Measurements from ENCODE around the gene SDK1.

Gene SDK1

DNA sequence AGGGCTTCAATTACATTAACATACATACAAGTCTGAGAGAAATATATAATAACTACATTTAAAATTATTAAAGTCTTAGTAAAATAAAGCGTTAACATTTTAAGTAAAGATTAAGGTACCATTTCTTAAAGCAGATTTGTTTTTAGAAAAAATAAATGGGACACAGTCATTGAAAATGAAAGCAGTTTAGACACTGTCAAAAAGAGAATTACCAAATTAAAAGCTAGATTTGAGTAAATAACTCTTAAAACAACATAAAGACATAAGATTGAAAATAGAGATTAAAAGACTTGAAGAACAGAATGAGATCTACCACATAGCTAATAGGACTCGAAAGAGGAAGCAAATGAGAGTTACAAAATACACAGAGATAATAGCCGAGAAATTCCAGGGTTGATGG, 818.8 kb downstream of the SDK1 start:
- no peaks in the 10 kb centered on the region for H3K27me3 ChIP-seq (replicated peaks; ENCODE audit: control insufficient read depth, insufficient read depth, low read length, poor library complexity, severe bottlenecking)
- no peaks in the 10 kb centered on the region for H3K36me3 ChIP-seq (ENCODE audit: control insufficient read depth, insufficient read depth, low read length)
- no peaks in the 10 kb centered on the region for H3K9me3 ChIP-seq (ENCODE audit: control insufficient read depth, low read length)
- H3K27ac ChIP-seq (ENCODE audit: insufficient read depth, low read length, poor library complexity, severe bottlenecking) = no peak overlapping the region
- no peaks in the 10 kb centered on the region for H3K4me1 ChIP-seq (ENCODE audit: control insufficient read depth, insufficient read depth, low read length, poor library complexity, severe bottlenecking)
- no peak overlapping the region for H3K4me3 ChIP-seq (ENCODE audit: insufficient read depth, low read depth, low read length, poor library complexity, severe bottlenecking)
- no peak for DNase-seq

DNA sequence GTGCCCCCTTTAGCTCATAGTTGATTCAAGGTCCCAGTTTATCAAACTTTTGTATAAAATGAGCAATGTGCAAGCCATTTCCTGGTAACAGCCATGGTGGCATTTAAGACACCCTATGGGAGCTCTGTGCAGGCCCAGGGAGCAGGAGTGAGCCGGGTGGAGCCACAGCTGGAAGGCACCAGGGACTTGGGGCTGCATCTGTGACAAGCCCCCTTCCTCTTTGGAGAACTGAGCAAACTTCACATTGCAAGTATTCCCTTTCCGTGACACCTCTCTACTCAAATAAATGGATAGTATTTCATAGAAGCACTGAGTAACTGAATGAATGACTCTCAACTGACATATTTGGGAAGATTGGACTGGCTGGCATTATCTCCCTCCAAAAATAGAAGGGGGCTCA, 822.3 kb downstream of the SDK1 start:
- H3K36me3 ChIP-seq (ENCODE audit: control insufficient read depth, insufficient read depth, low read length) = no peaks in the 10 kb centered on the region
- H3K9me3 ChIP-seq (ENCODE audit: control insufficient read depth, low read length) = no peaks in the 10 kb centered on the region
- no peak overlapping the region for H3K27ac ChIP-seq (ENCODE audit: insufficient read depth, low read length, poor library complexity, severe bottlenecking)
- H3K4me3 ChIP-seq (ENCODE audit: insufficient read depth, low read depth, low read length, poor library complexity, severe bottlenecking) = no peak overlapping the region
- DNase-seq = no peak
- no peaks in the 10 kb centered on the region for H3K4me1 ChIP-seq (ENCODE audit: control insufficient read depth, insufficient read depth, low read length, poor library complexity, severe bottlenecking)
- no peaks in the 10 kb centered on the region for H3K27me3 ChIP-seq (replicated peaks; ENCODE audit: control insufficient read depth, insufficient read depth, low read length, poor library complexity, severe bottlenecking)

GRCh38 chr7:4123823-4124222, 822.8 kb downstream of the SDK1 start:
- Histone ChIP-seq H3K9me3 (ENCODE audit: control insufficient read depth, low read length) (no peaks in the 10 kb centered on the region), H3K4me1 (ENCODE audit: control insufficient read depth, insufficient read depth, low read length, poor library complexity, severe bottlenecking) (no peaks in the 10 kb centered on the region), H3K36me3 (ENCODE audit: control insufficient read depth, insufficient read depth, low read length) (no peaks in the 10 kb centered on the region), H3K4me3 (ENCODE audit: insufficient read depth, low read depth, low read length, poor library complexity, severe bottlenecking) (no peak overlapping the region), H3K27ac (ENCODE audit: insufficient read depth, low read length, poor library complexity, severe bottlenecking) (no peak overlapping the region), H3K27me3 (replicated peaks; ENCODE audit: control insufficient read depth, insufficient read depth, low read length, poor library complexity, severe bottlenecking) (no peaks in the 10 kb centered on the region)
- DNase-seq = no peak

GRCh38 chr7:4124556-4125477, 823.8 kb downstream of the SDK1 start:
- H3K27me3 ChIP-seq (replicated peaks; ENCODE audit: control insufficient read depth, insufficient read depth, low read length, poor library complexity, severe bottlenecking) = no peaks in the 10 kb centered on the region
- H3K9me3 ChIP-seq (ENCODE audit: control insufficient read depth, low read length) = no peaks in the 10 kb centered on the region

DNA sequence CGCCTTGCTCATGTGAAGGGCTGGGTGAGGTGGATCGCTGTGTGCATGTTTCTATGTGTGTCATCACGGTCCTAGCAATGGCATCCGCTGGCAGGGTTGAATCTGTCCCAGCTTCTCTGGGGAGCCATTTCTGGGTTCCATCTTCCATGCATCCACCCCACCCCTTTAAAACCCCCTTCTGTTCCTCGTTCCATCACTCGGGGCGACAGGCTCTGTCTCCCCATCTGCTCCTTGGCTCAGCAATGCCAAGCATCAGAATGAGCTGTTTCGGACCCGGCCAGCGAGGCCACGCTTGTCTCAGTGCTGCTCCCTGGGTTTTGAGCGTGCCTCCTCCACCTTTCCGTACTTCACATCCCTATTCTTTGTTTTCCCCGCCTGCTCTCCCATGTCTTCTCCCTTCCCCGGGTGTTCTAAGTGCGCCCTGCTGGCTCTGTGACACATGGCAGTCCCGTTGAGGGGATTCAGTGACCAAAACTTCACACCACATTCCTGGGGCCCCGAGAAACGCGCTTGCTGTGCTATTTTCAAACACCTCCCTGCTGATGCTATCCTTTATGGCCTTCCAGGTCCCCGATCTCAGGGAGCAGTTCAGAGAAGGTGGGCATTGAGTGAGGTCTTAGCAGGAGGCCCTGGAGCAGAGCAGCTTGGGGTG, 827.0 kb downstream of the SDK1 start:
- Histone ChIP-seq H3K36me3 (ENCODE audit: control insufficient read depth, insufficient read depth, low read length) (no peaks in the 10 kb centered on the region), H3K27ac (ENCODE audit: insufficient read depth, low read length, poor library complexity, severe bottlenecking) (no peak overlapping the region), H3K27me3 (replicated peaks; ENCODE audit: control insufficient read depth, insufficient read depth, low read length, poor library complexity, severe bottlenecking) (no peaks in the 10 kb centered on the region), H3K9me3 (ENCODE audit: control insufficient read depth, low read length) (no peaks in the 10 kb centered on the region), H3K4me1 (ENCODE audit: control insufficient read depth, insufficient read depth, low read length, poor library complexity, severe bottlenecking) (no peaks in the 10 kb centered on the region), H3K4me3 (ENCODE audit: insufficient read depth, low read depth, low read length, poor library complexity, severe bottlenecking) (no peak overlapping the region)
- DNase-seq = no peak

More at GRCh38 chr7:4124556-4125477, 823.8 kb downstream of the SDK1 start:
- Histone ChIP-seq H3K27ac (ENCODE audit: insufficient read depth, low read length, poor library complexity, severe bottlenecking) (no peak overlapping the region), H3K4me3 (ENCODE audit: insufficient read depth, low read depth, low read length, poor library complexity, severe bottlenecking) (no peak overlapping the region), H3K4me1 (ENCODE audit: control insufficient read depth, insufficient read depth, low read length, poor library complexity, severe bottlenecking) (no peaks in the 10 kb centered on the region), H3K36me3 (ENCODE audit: control insufficient read depth, insufficient read depth, low read length) (no peaks in the 10 kb centered on the region)
- no peak for DNase-seq

GRCh38 chr7:4129481-4130122, 828.5 kb downstream of the SDK1 start:
- no peak for DNase-seq
- H3K4me1 ChIP-seq (ENCODE audit: control insufficient read depth, insufficient read depth, low read length, poor library complexity, severe bottlenecking) = no peaks in the 10 kb centered on the region
- H3K27me3 ChIP-seq (replicated peaks; ENCODE audit: control insufficient read depth, insufficient read depth, low read length, poor library complexity, severe bottlenecking) = no peaks in the 10 kb centered on the region
- no peak overlapping the region for H3K27ac ChIP-seq (ENCODE audit: insufficient read depth, low read length, poor library complexity, severe bottlenecking)
- no peaks in the 10 kb centered on the region for H3K36me3 ChIP-seq (ENCODE audit: control insufficient read depth, insufficient read depth, low read length)
- no peaks in the 10 kb centered on the region for H3K9me3 ChIP-seq (ENCODE audit: control insufficient read depth, low read length)
- H3K4me3 ChIP-seq (ENCODE audit: insufficient read depth, low read depth, low read length, poor library complexity, severe bottlenecking) = no peak overlapping the region

DNA sequence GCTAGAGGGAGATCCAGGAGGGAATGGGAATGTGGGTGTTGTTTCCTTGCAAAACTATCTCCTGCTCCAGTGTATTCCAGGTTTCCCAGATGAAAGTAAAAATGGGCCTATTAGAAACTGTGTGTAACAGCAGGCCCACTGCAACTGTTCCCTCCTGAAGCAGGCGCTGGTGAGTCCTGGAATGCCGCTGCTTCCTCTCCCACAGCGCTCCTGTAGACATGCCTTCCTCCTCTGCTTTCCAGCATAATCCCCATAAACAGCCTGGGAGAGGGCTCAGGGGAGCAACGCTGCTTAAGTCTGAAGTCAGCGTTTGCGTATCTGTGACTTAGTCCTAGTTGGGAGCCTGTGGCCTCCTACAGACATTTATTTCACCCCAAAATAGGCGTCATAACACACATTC, 830.0 kb downstream of the SDK1 start:
- H3K9me3 ChIP-seq (ENCODE audit: control insufficient read depth, low read length) = no peaks in the 10 kb centered on the region
- H3K4me1 ChIP-seq (ENCODE audit: control insufficient read depth, insufficient read depth, low read length, poor library complexity, severe bottlenecking) = no peaks in the 10 kb centered on the region
- DNase-seq = no peak
- H3K27me3 ChIP-seq (replicated peaks; ENCODE audit: control insufficient read depth, insufficient read depth, low read length, poor library complexity, severe bottlenecking) = no peaks in the 10 kb centered on the region
- no peak overlapping the region for H3K27ac ChIP-seq (ENCODE audit: insufficient read depth, low read length, poor library complexity, severe bottlenecking)
- no peak overlapping the region for H3K4me3 ChIP-seq (ENCODE audit: insufficient read depth, low read depth, low read length, poor library complexity, severe bottlenecking)
- H3K36me3 ChIP-seq (ENCODE audit: control insufficient read depth, insufficient read depth, low read length) = no peaks in the 10 kb centered on the region

DNA sequence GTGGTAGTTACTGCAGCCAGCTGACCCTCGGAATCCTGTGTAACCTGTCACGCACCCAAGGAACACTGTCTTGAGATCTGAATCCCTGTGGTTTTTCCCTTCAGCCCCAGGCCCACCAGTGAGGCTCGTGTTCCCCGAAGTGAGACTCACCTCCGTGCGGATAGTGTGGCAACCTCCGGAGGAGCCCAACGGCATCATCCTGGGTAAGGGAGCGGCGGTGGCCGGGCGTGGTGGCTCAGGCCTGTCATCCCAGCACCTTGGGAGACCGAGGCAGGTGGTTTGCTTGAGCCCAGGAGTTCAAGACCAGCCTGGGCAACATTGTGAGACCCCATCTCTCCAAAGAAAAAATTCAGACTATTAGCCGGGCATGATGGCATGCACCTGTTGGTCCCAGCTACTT, 831.2 kb downstream of the SDK1 start:
- Histone ChIP-seq H3K4me3 (ENCODE audit: insufficient read depth, low read depth, low read length, poor library complexity, severe bottlenecking) (no peak overlapping the region), H3K27ac (ENCODE audit: insufficient read depth, low read length, poor library complexity, severe bottlenecking) (no peak overlapping the region), H3K9me3 (ENCODE audit: control insufficient read depth, low read length) (no peaks in the 10 kb centered on the region), H3K27me3 (replicated peaks; ENCODE audit: control insufficient read depth, insufficient read depth, low read length, poor library complexity, severe bottlenecking) (no peaks in the 10 kb centered on the region), H3K4me1 (ENCODE audit: control insufficient read depth, insufficient read depth, low read length, poor library complexity, severe bottlenecking) (no peaks in the 10 kb centered on the region), H3K36me3 (ENCODE audit: control insufficient read depth, insufficient read depth, low read length) (no peaks in the 10 kb centered on the region)
- no peak for DNase-seq

DNA sequence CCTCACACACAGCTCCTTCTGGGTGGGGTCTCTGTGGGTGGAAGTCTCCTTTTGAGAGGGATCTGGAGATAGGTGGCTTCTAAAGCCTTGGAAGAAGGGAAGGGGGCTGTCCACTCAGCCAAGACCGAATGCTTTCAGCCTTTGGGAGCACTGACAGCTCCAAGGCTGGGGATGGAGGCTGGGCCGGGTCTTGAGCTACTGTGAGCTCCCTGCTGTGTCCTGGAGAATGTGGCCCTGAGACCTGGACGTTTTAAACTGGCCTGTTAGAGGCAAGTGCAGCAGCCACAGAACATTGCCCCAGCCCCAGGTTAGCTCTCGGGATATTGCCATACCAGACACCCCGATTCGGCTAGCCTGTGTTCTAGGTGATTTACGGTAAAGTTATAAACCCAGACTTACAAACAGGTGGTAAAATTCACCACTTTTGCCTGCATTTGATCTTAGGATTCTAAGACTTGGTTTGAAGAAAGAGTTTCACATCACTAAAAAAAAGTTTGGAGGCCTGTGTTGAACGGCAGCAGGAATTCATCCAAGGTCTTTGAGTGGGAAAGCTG, 832.5 kb downstream of the SDK1 start:
- no peaks in the 10 kb centered on the region for H3K9me3 ChIP-seq (ENCODE audit: control insufficient read depth, low read length)

GRCh38 chr7:4134204-4134603, 833.2 kb downstream of the SDK1 start:
- Histone ChIP-seq H3K4me1 (ENCODE audit: control insufficient read depth, insufficient read depth, low read length, poor library complexity, severe bottlenecking) (no peaks in the 10 kb centered on the region), H3K4me3 (ENCODE audit: insufficient read depth, low read depth, low read length, poor library complexity, severe bottlenecking) (no peak overlapping the region), H3K27ac (ENCODE audit: insufficient read depth, low read length, poor library complexity, severe bottlenecking) (no peak overlapping the region), H3K27me3 (replicated peaks; ENCODE audit: control insufficient read depth, insufficient read depth, low read length, poor library complexity, severe bottlenecking) (no peaks in the 10 kb centered on the region), H3K9me3 (ENCODE audit: control insufficient read depth, low read length) (no peaks in the 10 kb centered on the region), H3K36me3 (ENCODE audit: control insufficient read depth, insufficient read depth, low read length) (no peaks in the 10 kb centered on the region)
- no peak for DNase-seq

More for the DNA sequence above, 832.5 kb downstream of the SDK1 start:
- DNase-seq = no peak
- Histone ChIP-seq H3K4me3 (ENCODE audit: insufficient read depth, low read depth, low read length, poor library complexity, severe bottlenecking) (no peak overlapping the region), H3K27me3 (replicated peaks; ENCODE audit: control insufficient read depth, insufficient read depth, low read length, poor library complexity, severe bottlenecking) (no peaks in the 10 kb centered on the region), H3K4me1 (ENCODE audit: control insufficient read depth, insufficient read depth, low read length, poor library complexity, severe bottlenecking) (no peaks in the 10 kb centered on the region), H3K27ac (ENCODE audit: insufficient read depth, low read length, poor library complexity, severe bottlenecking) (no peak overlapping the region), H3K36me3 (ENCODE audit: control insufficient read depth, insufficient read depth, low read length) (no peaks in the 10 kb centered on the region)

All from effector memory CD4-positive, alpha-beta T cell (primary cell).